Testis (tissue), 2 donors: ENCODE measurements around the gene WNT4.

ENCODE experiments used
- CTCF ChIP-seq, 3 experiments: fragments of 450-650 bp in 2 of 3; fragments of 200-600 bp in 1 of 3; sonication (generic) in 1 of 3; IDR thresholded peaks; one replicate each; pipeline ENCODE4 v1.5.1; 2016 to 2019; ENCODE audit warnings: antibody characterized with exemption in 3 of 3, mild to moderate bottlenecking in 2 of 3, moderate library complexity in 1 of 3
- POLR2A ChIP-seq: fragments of 450-650 bp; IDR thresholded peaks from one replicate; pipeline ENCODE4 v1.6.1; 2017; ENCODE audit warnings: antibody characterized with exemption, mild to moderate bottlenecking, moderate library complexity

GRCh38 chr1:22126531-22126930 is 16.4 kb downstream of the WNT4 start:
- TF ChIP-seq CTCF (IDR thresholded peaks at IDR 0.05) (no peak), POLR2A (no peak)
